Tibial nerve (tissue), 4 donors: ENCODE data around the gene CLEC16A. TPM values are rescaled to one million over a fixed set of nuclear protein-coding genes. Genes with fewer than 3 reads are reported as not detected.

ENCODE experiments used
- DNase-seq, 2 donors: peaks; one replicate each; pipeline ENCODE4 v3.0.0-alpha.2; 2019; ENCODE audit warnings: low spot score in 2 of 2
- H3K27ac ChIP-seq, 4 donors: fragments of 200-600 bp; sonication (generic) in 3 of 4; one replicate each; pipeline ENCODE4 v1.5.1; 2017 to 2019; ENCODE audit warnings: mild to moderate bottlenecking in 1 of 4
- H3K27me3 ChIP-seq, 2 donors: fragments of 200-600 bp; sonication (generic) in 1 of 2; one replicate each; pipeline versions ENCODE4 v1.5.1 to v1.6.0; 2017 to 2019
- H3K36me3 ChIP-seq, 3 donors: fragments of 200-600 bp; sonication (generic); one replicate each; pipeline ENCODE4 v1.5.1; 2018 to 2019
- H3K4me1 ChIP-seq, 4 donors: fragments of 200-600 bp; sonication (generic) in 3 of 4; one replicate each; pipeline ENCODE4 v1.5.1; 2017 to 2019
- H3K4me3 ChIP-seq, 4 donors: fragments of 200-600 bp; sonication (generic) in 3 of 4; one replicate each; pipeline ENCODE4 v1.5.1; 2017 to 2019; ENCODE audit warnings: mild to moderate bottlenecking in 1 of 4, moderate library complexity in 1 of 4
- H3K9me3 ChIP-seq, 4 donors: fragments of 200-600 bp; sonication (generic) in 3 of 4; one replicate each; pipeline ENCODE4 v1.5.1; 2017 to 2019
- EP300 ChIP-seq, 2 donors: sonication (generic); formaldehyde crosslinking; IDR thresholded peaks; one replicate each; pipeline ENCODE4 v1.6.1; 2017; ENCODE audit warnings: antibody characterized with exemption in 2 of 2, mild to moderate bottlenecking in 1 of 2
- POLR2A ChIP-seq, 2 donors: fragments of 450-650 bp; IDR thresholded peaks; one replicate each; pipeline ENCODE4 v1.6.1; 2017; ENCODE audit warnings: antibody characterized with exemption in 2 of 2, mild to moderate bottlenecking in 2 of 2, moderate library complexity in 2 of 2
- WGBS, 2 donors: methylation state at CpG; one replicate each; pipeline ENCODE4 v1.1.5; 2018; 5-methylcytosine and 5-hydroxymethylcytosine counted together
- total RNA-seq, 4 donors: library from RNA; depleted of rRNA; stranded (reverse); fragments of >200 nt; gene quantifications; one replicate each; pipeline ENCODE4 v1.1.0, GENCODE V29; 2016
- TF ChIP-seq, protein P1 (sequence below), 5 experiments: fragments of 200-600 bp in 3 of 5; fragments of 450-650 bp in 2 of 5; sonication (generic) in 3 of 5; IDR thresholded peaks; one replicate each; pipeline ENCODE4 v1.5.1; 2016 to 2019; ENCODE audit warnings: antibody characterized with exemption in 5 of 5, mild to moderate bottlenecking in 3 of 5, moderate library complexity in 2 of 5

Gene CLEC16A
- total RNA-seq, 4 donors from 2014 or later, result 37.4 to 70.2 (median 55.2) TPM

DNA sequence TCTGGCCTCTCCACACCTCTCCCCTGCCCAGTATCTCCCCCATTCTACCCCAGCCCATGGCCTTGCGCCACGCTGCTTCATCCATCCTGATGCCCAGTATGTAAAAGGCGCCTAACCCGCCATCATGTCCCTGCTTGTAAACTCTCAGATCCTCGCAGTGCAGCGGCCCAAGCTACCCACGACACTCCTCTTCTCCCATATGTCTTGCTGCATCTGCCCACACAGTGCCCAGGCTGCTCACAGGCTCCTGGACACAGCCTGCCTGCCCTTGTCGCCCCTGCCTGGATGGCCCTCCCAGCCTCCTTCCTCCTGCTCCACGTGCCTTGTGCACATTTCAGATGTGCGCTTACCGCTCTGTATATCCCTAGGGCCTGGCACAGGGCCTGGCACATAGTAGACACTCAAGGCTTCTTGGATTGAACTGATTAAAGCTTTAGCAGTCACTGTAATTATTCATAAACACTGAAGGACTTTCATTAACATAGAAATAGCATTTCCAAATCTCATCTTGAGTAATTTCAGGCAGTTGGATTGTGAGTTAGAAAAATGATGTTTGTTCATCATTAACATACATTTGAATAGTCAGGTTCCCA, 129.1 kb downstream of the CLEC16A start:
- Histone ChIP-seq H3K9me3 (no peaks in the 10 kb centered on the region), H3K27me3 (no peaks in the 10 kb centered on the region), H3K36me3 (peaks cover 0 to 46% (median 0%) of the 10 kb centered on the region in 3 donors), H3K27ac (no peak overlapping the region), H3K4me3 (no peak overlapping the region), H3K4me1 (peaks cover 0 to 21% (median 9%) of the 10 kb centered on the region in 4 donors)
- TF ChIP-seq, protein P1, sequence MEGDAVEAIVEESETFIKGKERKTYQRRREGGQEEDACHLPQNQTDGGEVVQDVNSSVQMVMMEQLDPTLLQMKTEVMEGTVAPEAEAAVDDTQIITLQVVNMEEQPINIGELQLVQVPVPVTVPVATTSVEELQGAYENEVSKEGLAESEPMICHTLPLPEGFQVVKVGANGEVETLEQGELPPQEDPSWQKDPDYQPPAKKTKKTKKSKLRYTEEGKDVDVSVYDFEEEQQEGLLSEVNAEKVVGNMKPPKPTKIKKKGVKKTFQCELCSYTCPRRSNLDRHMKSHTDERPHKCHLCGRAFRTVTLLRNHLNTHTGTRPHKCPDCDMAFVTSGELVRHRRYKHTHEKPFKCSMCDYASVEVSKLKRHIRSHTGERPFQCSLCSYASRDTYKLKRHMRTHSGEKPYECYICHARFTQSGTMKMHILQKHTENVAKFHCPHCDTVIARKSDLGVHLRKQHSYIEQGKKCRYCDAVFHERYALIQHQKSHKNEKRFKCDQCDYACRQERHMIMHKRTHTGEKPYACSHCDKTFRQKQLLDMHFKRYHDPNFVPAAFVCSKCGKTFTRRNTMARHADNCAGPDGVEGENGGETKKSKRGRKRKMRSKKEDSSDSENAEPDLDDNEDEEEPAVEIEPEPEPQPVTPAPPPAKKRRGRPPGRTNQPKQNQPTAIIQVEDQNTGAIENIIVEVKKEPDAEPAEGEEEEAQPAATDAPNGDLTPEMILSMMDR (IDR thresholded peaks at IDR 0.05), result no peak
- TF ChIP-seq EP300 (IDR thresholded peaks at IDR 0.05) (no peak), POLR2A (IDR thresholded peaks at IDR 0.05) (no peak)
- WGBS, 2 donors, result 84 to 90% methylated on average over 11 of the region's 11 CpGs
- no peak for DNase-seq

DNA sequence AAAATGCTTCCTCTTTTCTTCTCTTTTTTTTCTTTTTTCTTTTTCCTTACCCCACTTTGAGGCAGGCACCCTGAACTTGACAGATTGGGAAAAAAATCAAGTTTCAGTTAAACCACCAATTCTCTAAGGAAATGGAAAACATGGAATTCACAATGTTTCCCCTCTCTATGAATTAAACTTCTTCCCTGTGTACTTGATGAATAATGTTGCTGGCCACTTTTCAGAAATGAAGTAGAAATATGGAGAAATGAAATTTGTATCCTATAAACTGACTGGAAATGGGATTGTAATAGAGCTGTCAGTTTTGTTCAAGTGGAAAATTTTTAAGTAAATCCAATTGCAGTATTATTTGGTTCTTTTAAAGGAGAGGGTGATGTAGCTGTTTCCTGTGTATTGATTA, 129.8 kb downstream of the CLEC16A start:
- no peak overlapping the region for H3K27ac ChIP-seq
- no peaks in the 10 kb centered on the region for H3K9me3 ChIP-seq
- peaks cover 0 to 39% (median 0%) of the 10 kb centered on the region in 3 donors for H3K36me3 ChIP-seq
- DNase-seq, result no peak
- peaks cover 0 to 28% (median 16%) of the 10 kb centered on the region in 4 donors for H3K4me1 ChIP-seq
- TF ChIP-seq POLR2A (IDR thresholded peaks at IDR 0.05), result no peak
- H3K4me3 ChIP-seq, result no peak overlapping the region
- H3K27me3 ChIP-seq, result no peaks in the 10 kb centered on the region

DNA sequence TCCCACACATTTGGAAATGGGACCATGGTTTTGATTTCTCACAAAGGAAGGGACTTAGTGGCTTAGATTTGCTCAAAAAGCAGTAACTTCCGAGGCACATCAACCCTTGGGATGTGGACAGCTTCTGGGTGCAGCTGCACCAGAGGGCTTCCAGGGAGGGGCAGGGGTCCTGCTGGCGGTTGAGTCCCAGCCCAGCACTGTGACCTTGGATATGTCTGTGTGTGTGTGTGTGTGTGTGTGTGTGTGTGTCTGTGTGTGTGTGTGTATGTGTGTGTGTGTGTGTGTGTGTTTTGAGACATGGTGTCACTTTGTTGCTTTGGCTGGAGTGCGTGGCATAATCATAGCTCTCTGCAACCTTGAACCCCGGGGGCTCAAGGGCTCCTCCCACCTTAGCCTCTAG, 130.8 kb downstream of the CLEC16A start:
- DNase-seq, result no peak
- no peak for TF ChIP-seq EP300 (IDR thresholded peaks at IDR 0.05)
- TF ChIP-seq, protein P1 (IDR thresholded peaks at IDR 0.05), result no peak
- no peak for TF ChIP-seq POLR2A (IDR thresholded peaks at IDR 0.05)
- no peaks in the 10 kb centered on the region for H3K27me3 ChIP-seq

DNA sequence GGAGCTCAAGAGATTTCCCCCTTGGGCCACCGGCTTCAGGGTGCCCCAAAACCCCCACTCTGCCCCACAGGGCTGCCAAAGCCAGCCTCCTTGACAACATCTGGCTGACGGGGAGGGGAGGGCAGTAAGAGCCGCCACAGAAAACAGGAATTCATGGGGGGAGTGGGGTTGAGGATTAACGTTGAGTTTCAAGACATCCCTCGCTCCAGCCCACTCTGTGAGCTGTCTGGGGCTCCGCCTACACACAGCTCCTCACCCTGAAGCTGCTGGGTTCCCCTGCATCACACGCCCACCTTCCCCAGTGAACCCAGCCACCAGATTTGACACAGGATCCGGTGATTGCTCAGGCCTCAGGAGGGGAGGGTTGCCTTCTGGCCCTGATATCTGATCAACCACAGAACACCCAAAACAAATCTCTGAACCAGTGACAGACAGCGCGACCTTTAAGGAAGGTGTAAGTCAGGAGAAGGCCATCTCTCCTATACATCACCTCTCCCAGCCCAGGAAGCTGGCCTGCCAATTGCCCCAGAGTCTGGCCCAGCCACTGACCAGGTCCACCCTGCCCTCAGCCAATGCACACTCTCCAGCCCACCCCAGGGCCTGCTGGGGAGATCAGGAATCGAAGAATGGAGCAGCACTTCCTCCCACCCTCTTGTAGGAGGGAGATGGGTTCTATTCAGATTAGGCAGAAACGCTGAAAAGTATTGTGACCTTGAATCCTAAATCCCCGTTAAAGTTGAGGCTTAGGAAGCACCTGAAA, 132.1 kb downstream of the CLEC16A start:
- no peak for DNase-seq
- H3K9me3 ChIP-seq, result no peaks in the 10 kb centered on the region
- H3K36me3 ChIP-seq, result peaks cover 0 to 26% (median 0%) of the 10 kb centered on the region in 3 donors
- no peak for TF ChIP-seq POLR2A (IDR thresholded peaks at IDR 0.05)
- TF ChIP-seq, protein P1 (IDR thresholded peaks at IDR 0.05), result no peak
- no peak for TF ChIP-seq EP300 (IDR thresholded peaks at IDR 0.05)
- H3K4me1 ChIP-seq, result peaks cover 0 to 43% (median 27%) of the 10 kb centered on the region in 4 donors
- H3K27ac ChIP-seq, result peak overlapping the region in 3 of 4 donors; percentile 14 to 45 (median 16)
- WGBS, 2 donors, result 77 to 78% methylated on average over 11 to 13 of the region's 13 CpGs
- H3K27me3 ChIP-seq, result no peaks in the 10 kb centered on the region
- no peak overlapping the region for H3K4me3 ChIP-seq

More for the DNA sequence above, 130.8 kb downstream of the CLEC16A start:
- Histone ChIP-seq H3K27ac (no peak overlapping the region), H3K4me3 (no peak overlapping the region), H3K4me1 (peaks cover 0 to 38% (median 26%) of the 10 kb centered on the region in 4 donors), H3K9me3 (no peaks in the 10 kb centered on the region), H3K36me3 (peaks cover 0 to 29% (median 0%) of the 10 kb centered on the region in 3 donors)
- WGBS, 2 donors, result 86 to 88% methylated on average over 3 to 4 of the region's 4 CpGs

DNA sequence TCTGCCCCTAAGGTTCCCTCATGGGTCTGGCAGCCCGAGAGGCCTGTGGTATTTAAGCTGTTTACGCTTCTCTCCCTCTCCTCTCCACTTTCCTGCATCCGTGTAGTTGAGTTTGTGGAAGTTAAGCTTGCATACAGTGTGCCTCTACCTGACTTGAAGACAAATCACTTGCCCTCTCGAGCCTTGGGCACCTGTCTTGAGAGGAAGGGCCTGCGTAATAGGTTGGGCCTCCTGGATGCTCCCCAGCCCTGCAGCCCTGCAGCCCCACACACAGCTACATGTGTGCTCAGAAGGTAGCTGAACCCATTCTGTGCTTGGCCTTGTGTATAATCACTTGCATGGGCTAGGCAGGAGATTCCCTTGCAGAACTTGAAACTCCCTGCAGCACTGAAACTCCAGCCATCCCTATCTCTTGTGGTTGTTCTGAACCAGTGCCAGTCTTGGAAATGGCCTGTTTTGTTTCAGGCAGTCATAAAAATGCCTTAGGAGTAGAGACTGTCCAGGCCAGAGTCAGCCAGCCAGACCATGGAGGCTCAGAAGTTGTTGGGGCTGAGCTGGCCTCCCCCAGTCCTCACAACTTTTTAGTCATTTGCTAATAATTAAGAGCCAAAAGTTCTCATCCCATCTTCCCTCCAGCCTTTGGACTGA, 134.6 kb downstream of the CLEC16A start:
- peak in 1 of 2 donors; percentile 43 for DNase-seq
- TF ChIP-seq, protein P1 (IDR thresholded peaks at IDR 0.05), result no peak
- TF ChIP-seq POLR2A (IDR thresholded peaks at IDR 0.05) (no peak), EP300 (IDR thresholded peaks at IDR 0.05) (no peak)
- H3K4me1 ChIP-seq, result peaks cover 0 to 39% (median 27%) of the 10 kb centered on the region in 4 donors
- no peak overlapping the region for H3K4me3 ChIP-seq
- 89 to 92% methylated on average over 5 of the region's 5 CpGs for WGBS, 2 donors
- H3K36me3 ChIP-seq, result peaks cover 0 to 34% (median 0%) of the 10 kb centered on the region in 3 donors
- peak overlapping the region in 3 of 4 donors; percentile 44 to 70 (median 65) for H3K27ac ChIP-seq
- no peaks in the 10 kb centered on the region for H3K27me3 ChIP-seq
- H3K9me3 ChIP-seq, result no peaks in the 10 kb centered on the region
